SH-SY5Y (cell line): ENCODE measurements around the gene SAP25.

ENCODE experiments used
- GATA2 ChIP-seq: IDR thresholded peaks from 2 replicates; pipeline ENCODE4 v1.6.1; 2011; ENCODE audit warnings: mild to moderate bottlenecking, low read depth, low read length
- GATA3 ChIP-seq: IDR thresholded peaks from 2 replicates; pipeline ENCODE4 v1.6.1; 2011; ENCODE audit warnings: low read depth, mild to moderate bottlenecking, low read length, moderate library complexity

DNA sequence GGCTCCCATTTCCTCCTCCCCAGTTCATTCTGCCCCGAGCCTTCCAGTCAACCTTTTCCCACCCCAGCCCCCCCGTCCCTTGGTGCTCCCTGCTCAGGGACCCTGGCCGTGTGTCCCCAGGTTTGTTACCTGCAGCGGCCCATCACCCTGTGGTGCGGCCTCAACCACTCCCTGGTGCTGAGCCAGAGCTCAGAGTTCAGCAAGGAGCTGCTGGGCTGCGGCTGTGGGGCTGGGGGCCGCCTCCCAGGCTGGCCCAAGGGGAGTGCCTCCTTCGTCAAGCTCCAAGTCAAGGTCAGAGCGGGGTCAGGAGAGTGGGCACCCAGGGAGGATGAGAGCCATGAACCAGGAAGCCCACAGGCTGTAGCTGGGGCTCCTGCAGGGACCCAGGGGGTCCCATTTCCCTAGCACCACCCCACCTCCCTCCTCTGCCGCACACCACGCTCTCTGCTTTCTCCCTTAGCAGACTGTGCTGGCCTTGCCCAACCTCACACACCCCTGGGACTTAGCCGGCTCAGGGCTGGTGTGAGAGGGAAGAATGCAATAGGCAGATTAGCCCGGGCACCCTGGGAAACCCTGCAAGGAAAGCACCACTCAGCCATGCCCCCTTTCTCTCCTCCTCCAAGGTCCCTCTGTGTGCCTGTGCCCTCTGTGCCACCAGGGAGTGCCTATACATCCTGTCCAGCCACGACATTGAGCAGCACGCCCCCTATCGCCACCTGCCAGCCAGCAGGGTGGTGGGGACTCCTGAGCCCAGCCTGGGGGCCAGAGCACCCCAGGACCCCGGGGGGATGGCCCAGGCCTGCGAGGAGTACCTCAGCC is 26.4 kb upstream of the SAP25 start:
- TF ChIP-seq GATA2 = no peak
- no peak for TF ChIP-seq GATA3
